GM19238 (cell line): ENCODE data around the gene GRAMD1C.
A peak's percentile ranks its signal among the peaks of the same experiment; 100 is the strongest.
"Not testable (repeated sequence)": the region's sequence is repeated elsewhere in the genome, so short reads cannot be mapped to it uniquely, and the experiment has no call there.

Experiments used
- DNase-seq: peaks from one replicate; pipeline ENCODE4 v3.0.0; 2011; ENCODE audit warnings: low spot score; ENCODE audit not compliant: insufficient read length

The GRAMD1C gene

DNA sequence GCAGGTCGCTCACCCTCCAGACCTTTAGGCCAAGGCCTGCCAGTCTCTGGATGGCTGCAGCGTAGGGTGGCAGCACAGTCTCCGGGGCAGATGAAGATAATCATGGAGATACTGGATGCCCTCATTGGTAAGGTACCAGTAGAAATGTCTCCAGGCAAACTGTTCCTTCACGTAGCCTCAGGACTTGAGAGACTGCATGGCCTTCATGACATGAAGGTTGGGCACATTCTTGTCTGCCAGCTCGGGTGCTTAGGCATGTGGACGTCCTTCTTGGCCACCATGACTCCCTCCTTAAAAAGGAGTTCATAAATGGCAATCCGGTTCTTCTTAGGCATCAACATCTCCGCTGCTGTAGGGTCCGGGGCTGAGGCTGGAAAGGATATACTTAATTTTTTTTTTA, 11.8 kb downstream of the GRAMD1C start:
- DNase-seq = not testable (repeated sequence)

DNA sequence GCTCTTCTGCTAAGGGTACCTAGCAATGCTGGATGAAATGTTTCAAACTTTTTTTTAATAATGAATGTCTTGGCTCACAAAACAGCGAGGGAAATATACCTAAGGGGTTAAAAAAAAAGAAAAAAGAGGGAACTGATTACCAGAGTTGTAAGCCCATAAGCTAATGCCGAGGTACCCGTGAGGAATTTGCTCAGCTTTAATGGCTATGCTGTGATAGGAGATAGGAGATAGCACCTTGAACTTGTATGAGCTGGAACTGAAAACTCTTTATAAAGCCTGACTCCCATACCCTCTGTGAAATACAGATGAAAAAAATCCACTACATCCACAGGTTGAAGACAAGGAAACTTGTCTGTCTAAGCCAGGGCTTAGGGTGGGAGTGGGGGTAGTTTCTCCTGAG, 13.9 kb downstream of the GRAMD1C start:
- no peak for DNase-seq

- no peak for DNase-seq
Observed at GRCh38 chr3:113867506-113867905, 28.9 kb downstream of the GRAMD1C start.

DNA sequence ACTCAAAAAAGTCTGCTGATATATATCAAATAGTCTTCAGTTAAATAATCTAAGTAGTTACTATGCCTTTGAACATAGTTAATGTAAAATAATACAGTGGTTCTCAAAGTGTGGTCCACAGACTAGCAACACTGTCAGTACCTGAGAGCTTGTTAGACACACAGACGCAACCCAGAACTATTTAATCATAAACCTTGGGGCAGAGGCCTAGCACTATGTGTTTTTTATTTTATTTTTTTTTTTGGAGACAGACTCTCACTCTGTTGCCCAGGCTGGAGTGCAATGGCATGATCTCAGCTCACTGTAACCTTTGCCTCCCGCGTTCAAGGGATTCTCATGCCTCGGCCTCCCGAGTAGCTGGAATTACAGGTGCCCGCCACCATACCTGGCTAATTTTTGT, 34.7 kb downstream of the GRAMD1C start:
- no peak for DNase-seq

DNA sequence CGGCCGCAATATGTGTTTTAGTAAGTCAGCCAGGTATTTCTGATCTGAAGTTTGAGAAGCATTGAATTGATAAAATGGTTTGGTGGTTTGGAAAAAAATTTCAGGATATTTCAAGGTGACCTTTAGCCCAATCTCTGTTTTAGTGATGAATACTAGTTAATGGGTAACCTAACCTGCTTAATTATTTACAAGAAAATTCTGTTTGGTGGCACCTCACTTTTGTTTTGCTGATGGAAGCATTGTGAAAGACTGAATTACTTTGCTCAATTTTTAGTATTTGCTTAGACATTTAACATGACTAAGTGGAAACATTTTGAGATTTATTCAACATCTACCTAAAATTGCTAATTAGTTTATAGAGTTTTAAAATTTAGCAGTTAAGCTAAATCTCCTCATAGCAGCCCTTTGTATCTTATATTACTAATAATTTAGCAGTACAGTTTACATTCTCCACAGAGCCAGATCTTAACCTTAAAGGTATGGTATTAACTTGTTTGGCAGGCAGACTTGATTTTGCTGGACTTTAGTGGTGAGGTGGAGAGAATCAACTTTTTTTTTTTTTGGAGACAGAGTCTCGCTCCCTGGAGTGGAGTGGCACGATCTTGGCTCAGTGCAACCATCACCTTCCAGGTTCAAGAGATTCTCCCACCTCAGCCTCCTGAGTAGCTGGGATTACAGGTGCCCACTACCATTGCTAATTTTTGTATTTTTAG, 35.4 kb downstream of the GRAMD1C start:
- no peak for DNase-seq

DNA sequence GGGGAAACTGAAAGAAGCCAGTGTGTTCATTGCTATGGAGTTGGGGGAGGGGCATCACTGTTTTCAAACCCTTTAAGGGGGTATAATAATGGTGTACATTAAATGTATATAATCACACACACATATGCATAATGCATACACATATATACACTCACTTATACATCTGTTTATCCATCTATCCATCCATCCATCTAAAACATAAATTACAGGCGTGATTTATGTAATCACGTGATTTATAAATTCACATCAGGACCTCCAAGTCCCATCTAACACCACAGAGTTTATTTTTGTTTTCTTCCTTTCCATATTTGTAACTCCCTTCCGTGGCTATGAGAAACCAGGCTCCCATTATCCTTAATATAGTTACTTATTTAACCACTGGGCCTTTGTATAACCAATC, 39.8 kb downstream of the GRAMD1C start:
- DNase-seq = no peak

- DNase-seq = no peak
Observed at GRCh38 chr3:113885050-113885449, 46.5 kb downstream of the GRAMD1C start.

GRCh38 chr3:113890256-113890900, 51.8 kb downstream of the GRAMD1C start:
- DNase-seq = no peak

DNA sequence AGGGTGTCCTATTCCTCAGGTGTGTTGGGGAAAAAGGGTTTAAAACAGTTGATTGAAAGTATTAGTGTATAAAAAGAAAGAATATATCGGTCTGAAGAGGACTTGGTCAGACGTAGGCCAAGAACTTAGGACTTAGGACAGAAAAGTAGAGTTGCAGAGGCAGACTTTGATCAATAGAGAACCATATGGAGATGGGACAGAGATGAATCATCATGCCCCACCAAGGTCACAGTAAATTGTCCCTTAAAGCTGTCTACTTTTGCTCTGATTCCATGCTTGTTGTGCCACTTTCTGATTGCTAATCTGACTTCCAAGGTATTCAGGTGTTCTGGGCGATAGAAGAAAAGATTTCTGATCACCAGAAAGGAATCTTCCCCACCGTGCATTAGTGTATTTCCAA, 56.3 kb downstream of the GRAMD1C start:
- DNase-seq = no peak

GRCh38 chr3:113895964-113896363, 57.4 kb downstream of the GRAMD1C start:
- DNase-seq = no peak

DNA sequence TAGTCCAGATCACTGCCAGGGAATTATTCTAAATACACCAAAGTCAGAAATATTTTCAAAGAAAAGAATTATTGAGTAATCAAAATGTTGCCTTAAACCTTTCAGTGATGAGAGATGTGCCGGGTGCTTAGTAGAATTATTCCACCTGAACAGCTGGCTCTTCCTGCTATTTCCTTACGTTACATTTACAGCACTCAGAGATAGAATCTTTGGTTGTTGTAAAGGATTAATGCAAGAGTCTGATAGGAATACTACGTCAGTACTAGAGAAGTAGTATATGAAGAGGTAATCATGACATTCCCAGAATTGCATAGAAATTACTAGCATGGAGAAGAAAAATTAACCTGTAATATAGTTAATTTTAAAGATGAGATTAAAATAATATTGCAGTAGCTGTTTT, 58.3 kb downstream of the GRAMD1C start:
- no peak for DNase-seq

- DNase-seq = no peak
Observed at GRCh38 chr3:113897373-113897777, 58.8 kb downstream of the GRAMD1C start.

DNA sequence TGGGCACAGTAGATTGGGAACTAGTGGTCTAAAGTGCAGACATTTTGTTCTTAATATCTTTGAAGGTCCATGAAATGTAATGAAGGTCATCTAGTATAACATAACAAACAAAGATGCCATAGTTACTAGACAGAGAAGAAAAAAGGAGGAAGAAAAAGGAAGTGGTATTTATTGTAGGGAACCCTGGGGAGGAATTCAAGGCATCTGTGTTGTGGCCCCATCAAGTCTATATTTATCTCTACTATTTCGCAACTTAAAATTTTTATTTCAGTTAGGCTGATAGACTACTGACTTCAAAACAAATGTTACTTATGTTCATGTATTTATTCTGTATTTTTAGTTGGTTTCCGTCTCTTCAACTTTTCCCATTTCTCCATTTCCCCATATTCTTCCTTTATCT, 60.3 kb downstream of the GRAMD1C start:
- no peak for DNase-seq

- DNase-seq = no peak
Observed at GRCh38 chr3:113906568-113907140, 68.1 kb downstream of the GRAMD1C start.

- no peak for DNase-seq
Observed at GRCh38 chr3:113908133-113908532, 69.5 kb downstream of the GRAMD1C start.

- DNase-seq = no peak
Observed at GRCh38 chr3:113910966-113911365, 72.4 kb downstream of the GRAMD1C start.

DNA sequence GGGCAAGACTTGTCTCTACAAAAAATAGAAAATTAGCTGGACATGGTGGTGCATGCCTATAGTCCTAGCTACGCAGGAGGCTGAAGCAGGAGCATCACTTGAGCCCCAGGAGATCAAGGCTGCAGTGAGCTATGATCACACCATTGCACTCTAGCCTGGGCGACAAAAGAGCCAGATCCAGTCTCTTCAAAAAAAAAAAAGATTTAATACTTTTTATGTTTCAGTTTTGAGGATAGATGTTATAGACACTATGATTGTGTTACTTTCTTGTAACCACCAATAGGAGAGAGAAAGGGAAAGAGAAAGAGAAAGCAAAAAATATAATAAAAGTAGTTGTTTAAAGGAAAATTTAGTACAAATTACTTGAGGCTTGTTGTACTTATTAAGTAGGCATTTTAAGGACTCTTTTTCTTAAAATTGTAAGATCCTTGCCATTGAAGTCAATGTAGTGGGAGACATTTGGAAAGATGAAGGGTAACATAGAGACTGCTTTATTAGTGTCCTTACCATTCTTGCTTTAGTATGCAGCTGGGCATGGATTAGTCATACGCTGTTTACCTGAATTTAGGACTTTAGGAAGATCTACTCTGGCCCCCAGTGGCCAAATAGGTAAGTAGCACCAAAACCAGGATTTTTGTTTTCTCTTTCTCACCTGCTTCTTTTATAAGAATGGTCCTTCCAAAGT, 74.1 kb downstream of the GRAMD1C start:
- peak; percentile 8 for DNase-seq

DNA sequence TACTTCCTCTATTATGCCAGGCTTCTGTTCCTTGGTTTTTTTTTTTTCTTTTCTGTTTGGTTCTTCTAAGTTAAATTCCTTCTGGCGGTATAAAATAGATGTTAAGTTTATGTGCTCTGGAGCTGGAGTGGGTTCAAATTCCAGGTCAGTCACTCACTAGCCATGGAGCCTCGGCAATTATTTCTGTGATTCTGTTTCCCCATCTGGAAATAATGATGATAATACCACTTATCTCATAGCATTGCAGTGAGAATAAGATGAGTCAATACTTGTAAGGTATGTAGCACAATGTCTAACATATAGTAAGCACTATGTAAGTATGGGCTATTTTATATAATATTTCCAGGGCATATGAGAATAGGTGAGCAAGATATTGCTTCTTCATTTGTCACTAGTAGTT, 76.1 kb downstream of the GRAMD1C start:
- no peak for DNase-seq

DNA sequence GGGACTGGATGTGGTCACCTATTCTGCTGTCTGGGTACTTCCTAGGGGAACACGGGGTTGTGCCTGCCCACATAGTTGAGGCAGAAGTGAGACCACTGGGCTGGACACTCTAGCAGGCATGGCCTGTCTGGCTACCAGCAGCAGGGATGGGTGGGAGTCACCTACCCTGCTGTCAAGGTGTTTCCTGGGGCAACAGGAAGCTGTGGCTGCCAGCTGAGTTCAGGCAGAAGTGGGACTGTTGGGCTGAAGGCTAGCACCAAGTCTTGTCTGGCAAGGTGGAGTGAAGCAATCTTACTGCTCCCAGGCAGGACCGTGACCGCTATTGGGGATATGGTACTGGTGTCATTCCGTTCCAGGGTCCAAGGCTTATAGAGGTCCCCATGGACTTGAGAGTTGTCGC, 89.0 kb downstream of the GRAMD1C start:
- no peak for DNase-seq

DNA sequence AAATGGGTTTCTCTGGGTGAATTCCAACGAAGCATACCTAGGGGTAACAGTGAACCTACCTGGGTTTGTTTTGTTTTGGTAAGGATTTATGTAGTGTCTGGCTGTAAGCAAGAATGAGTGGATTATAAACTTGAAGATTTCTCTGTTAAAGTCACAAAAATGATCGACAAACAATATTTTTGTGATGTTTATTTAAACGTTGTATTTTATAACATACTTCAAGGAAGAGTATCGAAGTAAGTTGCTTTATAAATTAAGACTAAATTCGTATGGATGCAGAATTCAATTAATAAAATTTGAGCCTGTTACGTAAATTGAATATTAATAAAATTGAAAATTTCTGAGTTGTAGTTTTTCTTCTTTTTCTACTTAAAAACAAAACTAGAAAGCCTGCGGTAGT, 108.2 kb downstream of the GRAMD1C start:
- DNase-seq = no peak

DNA sequence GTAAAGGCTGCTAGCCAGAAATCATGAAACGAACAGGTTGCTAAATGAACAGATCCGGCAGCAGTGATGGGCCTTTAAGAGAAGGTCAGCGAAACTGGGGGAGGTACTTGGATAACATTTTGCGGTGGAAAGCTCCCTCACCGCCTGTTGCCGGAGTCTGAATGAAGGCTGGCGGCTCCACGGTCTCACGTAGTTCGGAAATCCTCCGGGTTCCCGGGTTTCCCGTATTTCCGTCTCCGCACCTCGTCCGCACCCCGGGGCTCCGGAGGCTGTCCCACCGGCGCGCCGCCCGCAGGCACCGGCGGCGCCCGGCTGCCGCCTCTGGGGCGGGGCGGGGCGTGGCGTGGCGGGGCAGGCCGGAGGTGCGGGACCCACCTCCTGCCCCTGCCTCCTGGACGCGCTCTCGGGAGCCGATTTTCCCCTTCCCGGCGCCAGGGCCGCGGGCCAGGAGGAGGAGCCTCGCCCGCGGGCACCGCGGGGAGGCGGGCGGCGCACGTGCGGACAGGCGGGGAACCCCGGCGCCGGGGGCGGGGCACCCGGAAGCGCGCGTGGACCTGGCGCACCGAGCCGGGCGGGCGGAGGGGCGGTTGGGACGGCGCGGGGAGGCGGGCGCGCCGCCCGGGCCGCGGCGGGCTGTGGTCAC, 108.9 kb downstream of the GRAMD1C start, which contains the start of gene ZDHHC23:
ZDHHC23 (plus strand) TSS at position 642 of the 643 bp plus-strand sequence. CDS start 790 bp downstream, outside the sequence.
- DNase-seq = peak; percentile 66
